Astrocyte (in vitro differentiated cells and primary cell): Measurements from ENCODE around the gene ATF7.

Experiments used
- EZH2 ChIP-seq: IDR thresholded peaks from 2 replicates; pipeline ENCODE4 v1.6.1; 2012; ENCODE audit warnings: mild to moderate bottlenecking, low read length, inconsistent platforms; ENCODE audit not compliant: insufficient read depth
- TF ChIP-seq, protein P1 (sequence below): IDR thresholded peaks from 2 replicates; pipeline ENCODE4 v1.5.1; 2011; ENCODE audit warnings: low read depth, mild to moderate bottlenecking, inconsistent platforms, low read length, moderate library complexity; ENCODE audit not compliant: insufficient read depth

DNA sequence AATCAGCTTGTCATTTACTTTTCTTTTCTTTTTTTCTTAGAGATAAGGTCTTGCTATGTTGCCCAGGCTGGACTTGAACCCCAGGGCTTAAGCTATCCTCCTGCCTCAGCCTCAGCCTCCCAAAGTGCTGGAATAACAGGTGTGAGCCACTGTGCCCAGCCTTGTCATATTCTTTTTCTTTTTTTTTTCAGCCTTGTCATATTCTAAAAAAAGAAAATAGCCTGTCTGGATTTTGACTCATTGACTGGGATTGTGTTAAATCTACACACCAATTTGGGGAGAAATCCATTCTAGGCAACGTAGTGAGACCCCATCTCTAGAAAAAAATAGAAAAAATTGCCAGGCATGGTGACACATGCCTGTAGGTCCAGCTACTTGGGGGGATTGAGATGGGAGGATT lies 25.6 kb upstream of the ATF7 start:
- TF ChIP-seq, protein P1, sequence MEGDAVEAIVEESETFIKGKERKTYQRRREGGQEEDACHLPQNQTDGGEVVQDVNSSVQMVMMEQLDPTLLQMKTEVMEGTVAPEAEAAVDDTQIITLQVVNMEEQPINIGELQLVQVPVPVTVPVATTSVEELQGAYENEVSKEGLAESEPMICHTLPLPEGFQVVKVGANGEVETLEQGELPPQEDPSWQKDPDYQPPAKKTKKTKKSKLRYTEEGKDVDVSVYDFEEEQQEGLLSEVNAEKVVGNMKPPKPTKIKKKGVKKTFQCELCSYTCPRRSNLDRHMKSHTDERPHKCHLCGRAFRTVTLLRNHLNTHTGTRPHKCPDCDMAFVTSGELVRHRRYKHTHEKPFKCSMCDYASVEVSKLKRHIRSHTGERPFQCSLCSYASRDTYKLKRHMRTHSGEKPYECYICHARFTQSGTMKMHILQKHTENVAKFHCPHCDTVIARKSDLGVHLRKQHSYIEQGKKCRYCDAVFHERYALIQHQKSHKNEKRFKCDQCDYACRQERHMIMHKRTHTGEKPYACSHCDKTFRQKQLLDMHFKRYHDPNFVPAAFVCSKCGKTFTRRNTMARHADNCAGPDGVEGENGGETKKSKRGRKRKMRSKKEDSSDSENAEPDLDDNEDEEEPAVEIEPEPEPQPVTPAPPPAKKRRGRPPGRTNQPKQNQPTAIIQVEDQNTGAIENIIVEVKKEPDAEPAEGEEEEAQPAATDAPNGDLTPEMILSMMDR: no peak
- no peak for TF ChIP-seq EZH2
